Aorta (tissue), 5 donors: ENCODE data around the gene ATF6. TPM values are rescaled to one million over a fixed set of nuclear protein-coding genes. Genes with fewer than 3 reads are reported as not detected.

Experiments used
- ATAC-seq: fragments of 200-7000 bp; cut with Tn5 transposase; one replicate; pipeline ENCODE4 v1.9.1; 2022; ENCODE audit warnings: moderate library complexity; ENCODE audit not compliant: low FRiP score
- DNase-seq, 2 donors: peaks; one replicate each; pipeline ENCODE4 v3.0.0-alpha.2; 2020
- H3K27ac ChIP-seq, 2 donors: one replicate each; pipeline ENCODE4 v1.5.1; 2013; ENCODE audit warnings: low read length in 2 of 2, mild to moderate bottlenecking in 2 of 2, moderate library complexity in 2 of 2, control low read depth in 1 of 2, inconsistent platforms in 1 of 2, low read depth in 1 of 2
- H3K27me3 ChIP-seq, 2 donors: one replicate each; pipeline ENCODE4 v1.6.1; 2013; ENCODE audit warnings: control low read depth in 1 of 2, low read length in 1 of 2, mild to moderate bottlenecking in 1 of 2, moderate library complexity in 1 of 2; ENCODE audit not compliant: insufficient read depth in 2 of 2, control insufficient read depth in 1 of 2
- H3K36me3 ChIP-seq, 2 donors: one replicate each; pipeline ENCODE4 v1.6.1; 2013; ENCODE audit warnings: control low read depth in 1 of 2, low read length in 1 of 2, mild to moderate bottlenecking in 1 of 2; ENCODE audit not compliant: insufficient read depth in 2 of 2, control insufficient read depth in 1 of 2
- H3K4me1 ChIP-seq, 2 donors: one replicate each; pipeline ENCODE4 v1.6.1; 2013; ENCODE audit warnings: low read length in 2 of 2, control low read depth in 1 of 2, mild to moderate bottlenecking in 1 of 2, moderate library complexity in 1 of 2; ENCODE audit not compliant: insufficient read depth in 2 of 2, control insufficient read depth in 1 of 2
- H3K4me3 ChIP-seq, 2 donors: one replicate each; pipeline ENCODE4 v1.5.1; 2013; ENCODE audit warnings: low read length in 2 of 2, control low read depth in 1 of 2, mild to moderate bottlenecking in 1 of 2
- H3K9me3 ChIP-seq: one replicate; pipeline ENCODE4 v1.6.1; 2013; ENCODE audit warnings: mild to moderate bottlenecking, low read length; ENCODE audit not compliant: control insufficient read depth
- WGBS, 2 donors: extraction: QIAGEN DNeasy Blood & Tissue Kit; methylation state at CpG; one replicate each; pipeline ENCODE4 v1.1.7; 2013; 5-methylcytosine and 5-hydroxymethylcytosine counted together
- intact Hi-C, 2 donors: fragments of 100-400 bp; cut with DNase I; formaldehyde crosslinking; loops; one replicate each; pipeline versions ENCODE4 v1.14.2 to v1.15.0; 2022
- polyA plus RNA-seq, 2 donors: library from polyadenylated mRNA; stranded (reverse); fragments of 200-250 nt; gene quantifications; one replicate each; pipeline ENCODE4 v1.2.3, GENCODE V29; 2013
- total RNA-seq, 2 donors: library from RNA; stranded (reverse); fragmentation: NEBNext Ultra II Directional; extraction: Animal tissue kit (Norgen Biotek cat#: 25700); gene quantifications; one replicate each; pipeline ENCODE4 v1.2.1, GENCODE V29; 2021
- donor health status: healthy with polysubstance abuse.
- donor health status: Bipolar disorder and iron deficiency.
- donor health status: DM: no; HTN: no; CAD: no.
- donor health status: DM: no; HTN: no; CAD: no.
- donor health status: DM: yes; HTN: yes; CAD: no.

ATF6 gene
- total and polyA plus RNA-seq, 4 donors = 6.1 to 30.5 (median 18.7) TPM

DNA sequence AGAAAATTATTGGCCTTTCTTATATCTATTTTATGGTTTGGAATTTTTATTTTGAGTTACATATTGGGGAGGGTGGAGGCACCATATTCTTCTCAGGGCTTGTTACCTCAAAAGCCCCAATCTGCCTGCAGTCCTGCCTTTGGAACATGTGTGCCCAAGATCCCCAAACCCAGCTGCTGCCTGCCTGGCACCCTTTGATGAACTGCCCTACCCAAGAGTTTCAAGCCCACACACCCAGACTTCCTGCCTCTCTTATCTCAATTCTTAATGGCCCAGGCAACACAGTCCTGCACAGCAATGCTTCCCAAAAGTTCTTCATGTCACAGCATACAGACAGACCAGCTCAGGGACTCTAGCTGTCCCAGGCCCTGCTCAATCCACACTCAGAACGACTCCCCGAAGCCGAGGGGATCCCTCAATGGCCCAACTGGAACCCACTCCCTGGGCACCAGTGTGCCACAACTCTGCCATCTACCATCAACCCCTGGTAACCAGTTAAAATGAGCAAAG is 238.4 kb downstream of the ATF6 start:
- DNase-seq (no peak), ATAC-seq (no peak)
- no peaks in the 10 kb centered on the region for H3K27me3 ChIP-seq
- no peaks in the 10 kb centered on the region for H3K9me3 ChIP-seq
- H3K36me3 ChIP-seq = peaks cover 0 to 2% of the 10 kb centered on the region in 2 donors
- no peak overlapping the region for H3K4me3 ChIP-seq
- WGBS, 2 donors = 87 to 90% methylated on average over 3 of the region's 3 CpGs
- intact Hi-C loops = no loop called here
- H3K4me1 ChIP-seq = no peaks in the 10 kb centered on the region
- no peak overlapping the region for H3K27ac ChIP-seq

DNA sequence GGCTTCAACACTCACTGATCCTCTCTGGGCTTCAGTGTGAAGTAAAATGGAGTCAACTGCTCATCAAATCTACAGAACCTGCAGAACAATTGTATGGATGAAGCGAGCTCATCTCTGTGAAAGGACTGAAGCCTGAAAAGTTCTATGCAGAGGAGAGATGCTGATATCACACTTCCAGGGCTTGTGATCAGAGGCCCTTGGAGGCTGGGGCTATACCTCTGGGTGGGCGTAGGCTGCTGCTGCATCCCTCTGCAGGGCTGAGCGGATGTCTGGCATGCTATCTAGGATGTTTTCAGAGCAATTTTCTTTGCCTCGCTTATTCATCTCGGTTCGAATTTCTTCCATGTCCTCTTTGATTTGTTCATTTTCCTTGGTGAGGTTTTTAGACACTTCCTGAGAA is 240.0 kb downstream of the ATF6 start:
- 78 to 81% methylated on average over 6 of the region's 6 CpGs for WGBS, 2 donors
- Histone ChIP-seq H3K27ac (no peak overlapping the region), H3K9me3 (no peaks in the 10 kb centered on the region), H3K4me3 (no peak overlapping the region), H3K27me3 (no peaks in the 10 kb centered on the region), H3K4me1 (no peaks in the 10 kb centered on the region), H3K36me3 (no peaks in the 10 kb centered on the region)
- ATAC-seq (no peak), DNase-seq (no peak)
- intact Hi-C loops = no loop called here

DNA sequence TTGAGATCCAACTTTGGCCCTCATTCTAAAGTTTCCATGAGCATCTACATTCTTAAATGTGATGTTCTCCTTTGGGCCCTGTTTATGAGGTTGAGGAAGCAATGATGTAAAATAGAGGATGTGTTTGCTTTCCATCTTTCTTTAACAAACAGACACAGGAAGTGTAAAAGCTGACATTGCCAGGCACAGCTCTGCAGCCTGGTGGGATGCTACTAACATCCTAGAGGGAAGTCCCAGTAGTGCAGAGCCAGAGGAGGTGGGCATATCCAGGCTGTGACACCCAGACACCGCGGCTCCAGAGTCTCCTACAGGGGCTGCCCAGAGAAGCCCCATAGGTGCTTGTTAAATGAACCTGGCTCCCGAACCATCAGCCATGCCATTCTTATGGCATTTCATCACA is 241.3 kb downstream of the ATF6 start:
- WGBS, 2 donors = 76 to 77% methylated on average over 3 of the region's 3 CpGs

DNA sequence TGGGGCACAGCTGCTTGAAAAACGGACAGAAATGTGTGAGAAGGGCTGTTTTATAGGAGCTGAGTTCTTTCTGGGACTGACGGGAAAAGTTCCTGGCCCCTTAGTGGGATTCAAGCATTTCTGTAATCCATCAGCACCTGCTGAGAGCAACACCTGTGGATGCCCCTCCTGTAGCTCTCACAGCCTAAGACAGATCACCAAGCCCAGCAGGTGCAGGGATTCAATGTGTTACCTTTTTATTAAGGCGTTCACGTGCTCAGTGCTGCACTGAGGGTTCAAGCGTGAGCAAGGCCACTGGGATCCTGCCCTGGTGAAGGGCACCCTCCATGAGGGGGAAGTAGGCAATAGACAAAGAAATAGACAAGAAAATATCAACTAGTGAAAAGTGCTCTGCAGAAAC is 242.7 kb downstream of the ATF6 start:
- ATAC-seq = no peak

More for the DNA sequence above, 241.3 kb downstream of the ATF6 start:
- no peaks in the 10 kb centered on the region for H3K36me3 ChIP-seq
- no peaks in the 10 kb centered on the region for H3K9me3 ChIP-seq
- H3K27me3 ChIP-seq = no peaks in the 10 kb centered on the region
- intact Hi-C loops = no loop called here
- no peak overlapping the region for H3K27ac ChIP-seq
- H3K4me3 ChIP-seq = no peak overlapping the region
- no peaks in the 10 kb centered on the region for H3K4me1 ChIP-seq
- DNase-seq (no peak), ATAC-seq (no peak)

DNA sequence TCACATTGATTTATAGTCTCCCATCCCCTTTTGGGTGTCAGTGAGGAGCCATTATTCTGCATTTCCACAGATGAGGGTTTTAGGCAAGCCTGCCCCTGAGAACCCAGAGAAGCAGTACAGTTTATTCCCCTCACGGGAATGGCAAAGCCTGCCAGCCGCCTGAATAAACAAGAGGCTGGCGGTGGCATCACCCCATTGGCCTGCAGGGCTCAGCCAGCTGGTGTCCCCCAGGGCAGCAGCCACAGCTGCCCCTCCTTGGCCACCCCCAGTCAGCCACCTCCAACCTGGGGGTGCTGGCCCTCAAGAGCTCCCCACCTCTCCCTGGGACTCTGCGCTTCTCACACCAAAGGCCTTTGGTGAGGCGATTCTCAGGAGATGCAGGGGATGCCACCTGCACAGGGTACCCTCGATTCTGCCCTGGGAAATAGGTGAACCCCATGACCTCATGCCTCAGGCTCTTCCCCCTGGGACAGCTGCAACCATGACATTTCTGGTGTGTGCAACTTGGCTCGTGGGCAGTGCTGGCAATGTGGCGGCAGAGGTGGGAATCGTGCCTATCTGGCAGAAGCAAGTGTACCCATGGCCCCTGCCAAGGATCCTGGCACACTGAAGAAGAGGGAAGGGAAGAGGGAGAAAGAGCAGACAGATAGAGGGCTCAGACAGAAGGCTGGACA is 243.5 kb downstream of the ATF6 start:
- intact Hi-C loops = loop anchor here in 1 of 2 donors (5.0 kb wide), 1 partner anchor 37 kb away; no protein-coding TSS in a partner anchor
- DNase-seq (no peak), ATAC-seq (peak; percentile 24)
- Histone ChIP-seq H3K36me3 (no peaks in the 10 kb centered on the region), H3K4me1 (no peaks in the 10 kb centered on the region), H3K4me3 (no peak overlapping the region), H3K27me3 (no peaks in the 10 kb centered on the region), H3K27ac (peak overlapping the region in 1 of 2 donors; percentile 4), H3K9me3 (no peaks in the 10 kb centered on the region)
- WGBS, 2 donors = 17 to 20% methylated on average over 9 of the region's 9 CpGs

More for the DNA sequence above, 242.7 kb downstream of the ATF6 start:
- no peaks in the 10 kb centered on the region for H3K4me1 ChIP-seq
- intact Hi-C loops = no loop called here
- H3K27ac ChIP-seq = no peak overlapping the region
- no peaks in the 10 kb centered on the region for H3K36me3 ChIP-seq
- H3K9me3 ChIP-seq = no peaks in the 10 kb centered on the region
- DNase-seq = no peak
- H3K27me3 ChIP-seq = no peaks in the 10 kb centered on the region
- H3K4me3 ChIP-seq = no peak overlapping the region
- WGBS, 2 donors = 73 to 83% methylated on average over 5 of the region's 5 CpGs

DNA sequence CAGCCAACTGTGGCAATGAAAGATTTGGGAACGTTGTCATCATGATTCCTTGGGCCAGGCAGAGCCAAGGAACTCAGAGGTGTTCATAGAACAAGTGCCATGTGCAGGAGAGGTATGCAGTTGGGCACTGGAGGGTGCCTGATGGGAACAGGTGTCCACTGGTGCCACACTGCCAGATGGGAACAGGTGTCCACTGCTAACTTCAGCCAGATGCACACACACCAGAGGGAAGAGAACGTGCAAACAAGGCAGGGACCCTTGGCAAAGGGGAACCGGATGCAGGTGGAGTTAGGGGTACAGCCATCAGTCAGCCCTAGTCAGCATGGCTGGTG is 244.0 kb downstream of the ATF6 start:
- 49 to 51% methylated on average over 3 of the region's 3 CpGs for WGBS, 2 donors
- no peaks in the 10 kb centered on the region for H3K4me1 ChIP-seq
- H3K36me3 ChIP-seq = no peaks in the 10 kb centered on the region
- intact Hi-C loops = loop anchor here in 1 of 2 donors (5.0 kb wide), 1 partner anchor 38 kb away; no protein-coding TSS in a partner anchor
- no peak overlapping the region for H3K27ac ChIP-seq
- no peaks in the 10 kb centered on the region for H3K9me3 ChIP-seq
- peak; percentile 3 for ATAC-seq
- H3K4me3 ChIP-seq = no peak overlapping the region
- DNase-seq = no peak
- H3K27me3 ChIP-seq = no peaks in the 10 kb centered on the region

DNA sequence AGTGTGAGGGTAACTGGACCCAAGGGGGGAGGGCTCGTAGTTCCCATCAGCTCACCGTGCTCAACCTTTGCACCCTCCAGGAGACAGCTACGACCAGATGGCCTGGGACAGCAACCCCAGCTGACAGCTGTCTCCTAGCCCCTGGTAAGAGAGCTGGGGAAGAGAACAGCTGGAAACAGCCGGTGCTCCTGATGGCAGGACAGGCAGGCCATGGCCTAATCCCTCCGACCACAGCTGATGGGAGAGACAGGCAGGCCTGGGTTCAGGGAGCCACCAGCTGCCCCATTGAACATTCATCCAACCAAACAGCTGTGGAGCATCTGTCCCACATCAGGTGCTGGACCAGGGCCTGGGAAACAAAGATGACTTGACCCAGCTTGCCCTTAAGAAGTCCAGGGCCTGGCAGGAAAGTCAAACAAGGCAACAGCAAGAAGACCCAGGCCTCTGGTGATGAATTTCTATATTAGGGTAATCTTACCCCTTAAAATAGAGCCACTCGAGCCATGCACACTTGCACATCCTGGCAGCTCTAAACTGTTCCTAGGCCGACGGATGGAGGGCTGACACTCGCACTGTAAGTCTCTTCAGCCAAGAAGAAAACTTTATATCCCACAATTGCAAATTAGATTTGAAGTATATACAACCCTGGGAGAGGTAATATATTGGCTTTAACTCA is 245.4 kb downstream of the ATF6 start:
- DNase-seq = no peak
- intact Hi-C loops = loop anchor here in 1 of 2 donors (5.0 kb wide), 1 partner anchor 39 kb away; no protein-coding TSS in a partner anchor
- Histone ChIP-seq H3K36me3 (no peaks in the 10 kb centered on the region), H3K27me3 (no peaks in the 10 kb centered on the region), H3K27ac (peak overlapping the region in 1 of 2 donors; percentile 60), H3K4me1 (no peaks in the 10 kb centered on the region), H3K4me3 (no peak overlapping the region), H3K9me3 (no peaks in the 10 kb centered on the region)
- peak; percentile 16 for ATAC-seq
- 39 to 41% methylated on average over 9 of the region's 9 CpGs for WGBS, 2 donors

DNA sequence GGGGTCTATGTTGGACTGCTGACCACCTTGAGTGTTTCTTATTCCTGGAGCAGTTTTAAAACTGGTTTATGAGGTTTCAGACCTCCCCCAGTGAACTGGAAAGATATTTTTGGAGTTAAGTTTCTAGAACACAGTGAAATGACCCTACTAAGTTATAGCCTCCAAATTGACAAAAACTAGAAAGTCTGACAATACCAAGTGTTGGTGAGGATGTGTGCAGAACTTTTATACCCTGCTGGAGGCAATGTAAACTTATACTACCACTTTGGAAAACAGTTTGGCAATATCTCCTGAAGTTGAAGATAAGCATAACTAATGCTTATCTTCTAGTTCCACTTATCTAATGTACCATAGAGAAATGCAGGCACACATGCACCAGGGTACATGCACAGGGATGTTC is 247.2 kb downstream of the ATF6 start:
- no peaks in the 10 kb centered on the region for H3K9me3 ChIP-seq
- intact Hi-C loops = loop anchor here in 1 of 2 donors (5.0 kb wide), 1 partner anchor 41 kb away; no protein-coding TSS in a partner anchor
- ATAC-seq = no peak
- no peaks in the 10 kb centered on the region for H3K36me3 ChIP-seq
- H3K27me3 ChIP-seq = no peaks in the 10 kb centered on the region
- no peak overlapping the region for H3K27ac ChIP-seq
- no peak overlapping the region for H3K4me3 ChIP-seq
- no peak for DNase-seq
- peaks cover 0 to under 1% of the 10 kb centered on the region in 2 donors for H3K4me1 ChIP-seq
